WTC11 (cell line): ENCODE data around the gene RBPJ. TPM values are rescaled to one million over a fixed set of nuclear protein-coding genes. Genes with fewer than 3 reads are reported as not detected.

Source experiments
- ATAC-seq: fragments of 200-7000 bp; cut with Tn5 transposase; 2 replicates; pipeline ENCODE4 v1.10.0; 2021; ENCODE audit warnings: mild to moderate bottlenecking, moderate library complexity
- CTCF ChIA-PET: fragments of 300-600 bp; sonication (Branson Sonifier 250); formaldehyde crosslinking; loops from one replicate; lab custom pipeline; 2021; ENCODE audit warnings: antibody characterized with exemption; lab: Charles Lee
- POLR2A ChIA-PET: fragments of 350-600 bp; sonication (Branson Sonifier 250); formaldehyde crosslinking; loops from one replicate; lab custom pipeline; 2021; ENCODE audit warnings: antibody characterized with exemption; lab: Charles Lee
- DNase-seq: peaks from one replicate; pipeline ENCODE4 v3.0.0; 2021; ENCODE audit warnings: low spot score
- H3K27ac Mint-ChIP-seq: 2 replicates; pipeline ENCODE4 v1.8.0; 2021; ENCODE audit warnings: mixed read lengths
- H3K27me3 Mint-ChIP-seq: 2 replicates; pipeline ENCODE4 v1.8.0; 2021; ENCODE audit warnings: low read depth, mild to moderate bottlenecking, moderate library complexity, mixed read lengths
- H3K36me3 Mint-ChIP-seq: 2 replicates; pipeline ENCODE4 v1.8.0; 2021; ENCODE audit warnings: mixed read lengths
- H3K4me1 Mint-ChIP-seq: 2 replicates; pipeline ENCODE4 v1.8.0; 2022; ENCODE audit warnings: mixed read lengths
- H3K4me3 Mint-ChIP-seq: 2 replicates; pipeline ENCODE4 v1.8.0; 2021; ENCODE audit warnings: mild to moderate bottlenecking, moderate library complexity, mixed read lengths
- H3K9me3 Mint-ChIP-seq: 2 replicates; pipeline ENCODE4 v1.8.0; 2021; ENCODE audit warnings: mixed read lengths
- AR ChIP-seq: fragments of 250-450 bp; sonication (Bioruptor Pico); IDR thresholded peaks from 2 replicates; pipeline ENCODE4 v1.9.0; 2021; ENCODE audit warnings: mild to moderate bottlenecking
- ESRRA ChIP-seq: sonication (generic); formaldehyde crosslinking; IDR thresholded peaks from 2 replicates; pipeline ENCODE4 v1.8.1; 2022; ENCODE audit warnings: mild to moderate bottlenecking, missing genetic modification reagents, borderline replicate concordance
- FOXK1 ChIP-seq: sonication (generic); formaldehyde crosslinking; IDR thresholded peaks from 2 replicates; pipeline ENCODE4 v1.8.0; 2022; ENCODE audit warnings: mild to moderate bottlenecking, moderate library complexity, missing genetic modification reagents
- IRF1 ChIP-seq: sonication (generic); formaldehyde crosslinking; IDR thresholded peaks from 2 replicates; pipeline ENCODE4 v1.8.0; 2023; ENCODE audit warnings: missing genetic modification reagents
- NR3C1 ChIP-seq: sonication (generic); formaldehyde crosslinking; conservative IDR thresholded peaks from 2 replicates; pipeline ENCODE4 v1.8.1; 2023; ENCODE audit warnings: low read depth, mild to moderate bottlenecking, missing genetic modification reagents
- TCF7 ChIP-seq: sonication (generic); formaldehyde crosslinking; IDR thresholded peaks from 2 replicates; pipeline ENCODE4 v1.8.0; 2022; ENCODE audit warnings: mild to moderate bottlenecking, low read depth, missing genetic modification reagents, moderate library complexity
- ZNF281 ChIP-seq: sonication (generic); formaldehyde crosslinking; IDR thresholded peaks from 2 replicates; pipeline ENCODE4 v1.8.0; 2023; ENCODE audit warnings: mild to moderate bottlenecking, missing genetic modification reagents
- ZNF317 ChIP-seq: sonication (generic); formaldehyde crosslinking; IDR thresholded peaks from 2 replicates; pipeline ENCODE4 v1.8.1; 2023; ENCODE audit warnings: low read depth, mild to moderate bottlenecking, moderate library complexity, missing genetic modification reagents, borderline replicate concordance
- ZNF396 ChIP-seq: fragments of 250-450 bp; sonication (Bioruptor Pico); IDR thresholded peaks from 2 replicates; pipeline ENCODE4 v1.8.0; 2021; ENCODE audit warnings: mild to moderate bottlenecking, moderate library complexity, borderline replicate concordance
- ZNF423 ChIP-seq: fragments of 250-450 bp; sonication (Bioruptor Pico); IDR thresholded peaks from 2 replicates; pipeline ENCODE4 v2.1.2; 2022; ENCODE audit warnings: mild to moderate bottlenecking, moderate library complexity
- ZNF532 ChIP-seq: fragments of 250-450 bp; sonication (Bioruptor Pico); IDR thresholded peaks from 2 replicates; pipeline ENCODE4 v1.9.0; 2021; ENCODE audit warnings: mild to moderate bottlenecking, borderline replicate concordance
- total RNA-seq: library from RNA; stranded (reverse); gene quantifications from 3 replicates; pipeline ENCODE4 v1.2.3, GENCODE V29; 2021
- TF ChIP-seq, protein P1 (sequence below): sonication (generic); formaldehyde crosslinking; IDR thresholded peaks from 2 replicates; pipeline ENCODE4 v1.8.1; 2023; ENCODE audit warnings: mild to moderate bottlenecking, missing genetic modification reagents
- TF ChIP-seq, protein P2 (sequence below): fragments of 250-450 bp; sonication (Bioruptor Pico); IDR thresholded peaks from 2 replicates; pipeline ENCODE4 v1.9.0; 2021; ENCODE audit warnings: moderate library complexity, mild to moderate bottlenecking, inconsistent platforms, borderline replicate concordance
- TF ChIP-seq, protein P3 (sequence below): sonication (generic); formaldehyde crosslinking; IDR thresholded peaks from 2 replicates; pipeline ENCODE4 v1.8.1; 2022; ENCODE audit warnings: low read depth, missing genetic modification reagents, borderline replicate concordance
- TF ChIP-seq, protein P4 (sequence below): sonication (generic); formaldehyde crosslinking; IDR thresholded peaks from 2 replicates; pipeline ENCODE4 v1.8.0; 2022; ENCODE audit warnings: mild to moderate bottlenecking, missing genetic modification reagents

The RBPJ gene
- total RNA-seq, 1 experiment from 2014 or later, result 163 TPM

GRCh38 chr4:26322346-26322745, 1.5 kb downstream of the RBPJ start:
- ATAC-seq, result no peak
- POLR2A ChIA-PET, result interaction anchor here (0.6 kb wide), 1 partner anchor 25 kb away, joined by 5 read pairs; no protein-coding TSS in a partner anchor
- DNase-seq, result no peak
- Mint-ChIP-seq H3K27ac (peak overlapping the region; percentile 96), H3K4me3 (peak overlapping the region; percentile 99), H3K4me1 (peaks cover 39% of the 10 kb centered on the region), H3K9me3 (peaks cover 10% of the 10 kb centered on the region), H3K36me3 (peaks cover 12% of the 10 kb centered on the region)
- CTCF ChIA-PET, result interaction anchor here (1.0 kb wide), 2 partner anchors 8 to 89 kb away, joined by 3 to 4 read pairs; no protein-coding TSS in a partner anchor
- TF ChIP-seq TCF7 (CRISPR knock-in tag) (no peak), ZNF281 (no peak)
- TF ChIP-seq, all 79 proteins: peak for 0
- H3K27me3 Mint-ChIP-seq, result no peaks in the 10 kb centered on the region

GRCh38 chr4:26323821-26324220, 3.0 kb downstream of the RBPJ start:
- peaks cover 3% of the 10 kb centered on the region; the same call in 1 of the 2 replicates for H3K36me3 Mint-ChIP-seq
- H3K4me3 Mint-ChIP-seq, result peak overlapping the region; percentile 99
- CTCF ChIA-PET, result no interaction called here
- H3K27ac Mint-ChIP-seq, result peak overlapping the region; percentile 77
- no peak for DNase-seq
- POLR2A ChIA-PET, result no interaction called here
- no peak for ATAC-seq
- peaks cover 39% of the 10 kb centered on the region for H3K4me1 Mint-ChIP-seq
- no peak for TF ChIP-seq IRF1
- no peak for TF ChIP-seq FOXK1
- no peak for TF ChIP-seq ZNF532 (CRISPR knock-in tag)
- TF ChIP-seq, protein P1, sequence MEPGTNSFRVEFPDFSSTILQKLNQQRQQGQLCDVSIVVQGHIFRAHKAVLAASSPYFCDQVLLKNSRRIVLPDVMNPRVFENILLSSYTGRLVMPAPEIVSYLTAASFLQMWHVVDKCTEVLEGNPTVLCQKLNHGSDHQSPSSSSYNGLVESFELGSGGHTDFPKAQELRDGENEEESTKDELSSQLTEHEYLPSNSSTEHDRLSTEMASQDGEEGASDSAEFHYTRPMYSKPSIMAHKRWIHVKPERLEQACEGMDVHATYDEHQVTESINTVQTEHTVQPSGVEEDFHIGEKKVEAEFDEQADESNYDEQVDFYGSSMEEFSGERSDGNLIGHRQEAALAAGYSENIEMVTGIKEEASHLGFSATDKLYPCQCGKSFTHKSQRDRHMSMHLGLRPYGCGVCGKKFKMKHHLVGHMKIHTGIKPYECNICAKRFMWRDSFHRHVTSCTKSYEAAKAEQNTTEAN (CRISPR knock-in tag), result no peak
- TF ChIP-seq, protein P2, sequence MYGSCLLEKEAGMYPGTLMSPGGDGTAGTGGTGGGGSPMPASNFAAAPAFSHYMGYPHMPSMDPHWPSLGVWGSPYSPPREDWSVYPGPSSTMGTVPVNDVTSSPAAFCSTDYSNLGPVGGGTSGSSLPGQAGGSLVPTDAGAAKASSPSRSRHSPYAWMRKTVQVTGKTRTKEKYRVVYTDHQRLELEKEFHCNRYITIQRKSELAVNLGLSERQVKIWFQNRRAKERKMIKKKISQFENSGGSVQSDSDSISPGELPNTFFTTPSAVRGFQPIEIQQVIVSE, result no peak
- TF ChIP-seq ZNF396 (CRISPR knock-in tag), result no peak
- no peak for TF ChIP-seq ESRRA
- no peak for TF ChIP-seq NR3C1 (CRISPR knock-in tag)
- no peak for TF ChIP-seq AR (CRISPR knock-in tag)
- no peak for TF ChIP-seq ZNF423 (CRISPR knock-in tag)
- TF ChIP-seq, protein P3, sequence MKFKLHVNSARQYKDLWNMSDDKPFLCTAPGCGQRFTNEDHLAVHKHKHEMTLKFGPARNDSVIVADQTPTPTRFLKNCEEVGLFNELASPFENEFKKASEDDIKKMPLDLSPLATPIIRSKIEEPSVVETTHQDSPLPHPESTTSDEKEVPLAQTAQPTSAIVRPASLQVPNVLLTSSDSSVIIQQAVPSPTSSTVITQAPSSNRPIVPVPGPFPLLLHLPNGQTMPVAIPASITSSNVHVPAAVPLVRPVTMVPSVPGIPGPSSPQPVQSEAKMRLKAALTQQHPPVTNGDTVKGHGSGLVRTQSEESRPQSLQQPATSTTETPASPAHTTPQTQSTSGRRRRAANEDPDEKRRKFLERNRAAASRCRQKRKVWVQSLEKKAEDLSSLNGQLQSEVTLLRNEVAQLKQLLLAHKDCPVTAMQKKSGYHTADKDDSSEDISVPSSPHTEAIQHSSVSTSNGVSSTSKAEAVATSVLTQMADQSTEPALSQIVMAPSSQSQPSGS (CRISPR knock-in tag), result no peak
- TF ChIP-seq, protein P4, sequence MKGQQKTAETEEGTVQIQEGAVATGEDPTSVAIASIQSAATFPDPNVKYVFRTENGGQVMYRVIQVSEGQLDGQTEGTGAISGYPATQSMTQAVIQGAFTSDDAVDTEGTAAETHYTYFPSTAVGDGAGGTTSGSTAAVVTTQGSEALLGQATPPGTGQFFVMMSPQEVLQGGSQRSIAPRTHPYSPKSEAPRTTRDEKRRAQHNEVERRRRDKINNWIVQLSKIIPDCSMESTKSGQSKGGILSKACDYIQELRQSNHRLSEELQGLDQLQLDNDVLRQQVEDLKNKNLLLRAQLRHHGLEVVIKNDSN (CRISPR knock-in tag), result no peak
- no peak for TF ChIP-seq ZNF317 (CRISPR knock-in tag)
- no peaks in the 10 kb centered on the region for H3K9me3 Mint-ChIP-seq
- H3K27me3 Mint-ChIP-seq, result no peaks in the 10 kb centered on the region
